Hepatocyte (in vitro differentiated cells): ENCODE data around the gene BAHCC1. TPM values are rescaled to one million over a fixed set of nuclear protein-coding genes. Genes with fewer than 3 reads are reported as not detected.

Source experiments
- DNase-seq: peaks from one replicate; pipeline ENCODE4 v3.0.0-alpha.2; 2016; ENCODE audit warnings: low spot score
- H2AFZ ChIP-seq: fragments of 200-600 bp; sonication (generic); 2 replicates; pipeline ENCODE4 v1.6.0; 2016; ENCODE audit warnings: antibody characterized with exemption, mild to moderate bottlenecking
- H3K27ac ChIP-seq: fragments of 200-600 bp; sonication (generic); 2 replicates; pipeline ENCODE4 v1.5.1; 2016; ENCODE audit warnings: mild to moderate bottlenecking
- H3K27me3 ChIP-seq: fragments of 200-600 bp; sonication (generic); 2 replicates; pipeline ENCODE4 v1.6.1; 2016
- H3K36me3 ChIP-seq: fragments of 200-600 bp; sonication (generic); replicated peaks from 2 replicates; pipeline ENCODE4 v1.5.1; 2016; ENCODE audit warnings: low read depth; ENCODE audit not compliant: insufficient read depth
- H3K4me1 ChIP-seq: fragments of 200-600 bp; sonication (generic); 2 replicates; pipeline ENCODE4 v1.5.1; 2016; ENCODE audit warnings: mild to moderate bottlenecking, moderate library complexity; ENCODE audit not compliant: insufficient read depth
- H3K4me2 ChIP-seq: fragments of 200-600 bp; sonication (generic); 2 replicates; pipeline ENCODE4 v1.6.0; 2016
- H3K4me3 ChIP-seq: fragments of 200-600 bp; sonication (generic); 2 replicates; pipeline ENCODE4 v1.5.1; 2016; ENCODE audit warnings: mild to moderate bottlenecking
- H3K79me2 ChIP-seq: fragments of 200-600 bp; sonication (generic); 2 replicates; pipeline ENCODE4 v1.6.0; 2017; ENCODE audit warnings: mild to moderate bottlenecking
- H3K9me2 ChIP-seq: fragments of 200-600 bp; sonication (generic); replicated peaks from 2 replicates; pipeline ENCODE4 v1.6.0; 2017; ENCODE audit warnings: mild to moderate bottlenecking; ENCODE audit not compliant: insufficient read depth
- H3K9me3 ChIP-seq: fragments of 200-600 bp; sonication (generic); 2 replicates; pipeline ENCODE4 v1.5.1; 2016; ENCODE audit warnings: low read depth, mild to moderate bottlenecking
- H4K20me1 ChIP-seq: fragments of 200-600 bp; sonication (generic); 2 replicates; pipeline ENCODE4 v1.6.0; 2016; ENCODE audit warnings: mild to moderate bottlenecking; ENCODE audit not compliant: insufficient read depth, poor library complexity, severe bottlenecking
- EZH2 ChIP-seq: fragments of 200-600 bp; sonication (generic); IDR thresholded peaks from 2 replicates; pipeline ENCODE4 v1.6.1; 2016; ENCODE audit warnings: antibody characterized with exemption, mild to moderate bottlenecking, borderline replicate concordance
- EZH2phosphoT487 ChIP-seq: fragments of 200-600 bp; sonication (generic); IDR thresholded peaks from one replicate; pipeline ENCODE4 v1.6.1; 2018; ENCODE audit warnings: antibody characterized with exemption, mild to moderate bottlenecking, low read depth, moderate library complexity; ENCODE audit not compliant: unreplicated experiment, severe bottlenecking
- WGBS: methylation state at CpG from one replicate; pipeline ENCODE4 v1.1.6; 2016; ENCODE audit warnings: low lambda C conversion rate; ENCODE audit errors: missing lambda C conversion rate; 5-methylcytosine and 5-hydroxymethylcytosine counted together
- polyA plus RNA-seq: library from polyadenylated mRNA; unstranded; fragments of >200 nt; fragmentation: Nextera tagmentation; extraction: Ambion mirVana; gene quantifications from 2 replicates; pipeline ENCODE4 v1.2.1, GENCODE V29; 2016
- total RNA-seq: library from RNA; depleted of rRNA; stranded (reverse); fragments of >200 nt; gene quantifications from 2 replicates; pipeline ENCODE4 v1.2.3, GENCODE V29; 2014
- TF ChIP-seq, protein P1 (sequence below): fragments of 200-600 bp; sonication (generic); IDR thresholded peaks from 2 replicates; pipeline ENCODE4 v1.5.1; 2016; ENCODE audit warnings: antibody characterized with exemption, mild to moderate bottlenecking; ENCODE audit not compliant: poor library complexity

The BAHCC1 gene
- total and polyA plus RNA-seq, 2 experiments from 2014 or later, result 6.4 to 6.6 TPM

DNA sequence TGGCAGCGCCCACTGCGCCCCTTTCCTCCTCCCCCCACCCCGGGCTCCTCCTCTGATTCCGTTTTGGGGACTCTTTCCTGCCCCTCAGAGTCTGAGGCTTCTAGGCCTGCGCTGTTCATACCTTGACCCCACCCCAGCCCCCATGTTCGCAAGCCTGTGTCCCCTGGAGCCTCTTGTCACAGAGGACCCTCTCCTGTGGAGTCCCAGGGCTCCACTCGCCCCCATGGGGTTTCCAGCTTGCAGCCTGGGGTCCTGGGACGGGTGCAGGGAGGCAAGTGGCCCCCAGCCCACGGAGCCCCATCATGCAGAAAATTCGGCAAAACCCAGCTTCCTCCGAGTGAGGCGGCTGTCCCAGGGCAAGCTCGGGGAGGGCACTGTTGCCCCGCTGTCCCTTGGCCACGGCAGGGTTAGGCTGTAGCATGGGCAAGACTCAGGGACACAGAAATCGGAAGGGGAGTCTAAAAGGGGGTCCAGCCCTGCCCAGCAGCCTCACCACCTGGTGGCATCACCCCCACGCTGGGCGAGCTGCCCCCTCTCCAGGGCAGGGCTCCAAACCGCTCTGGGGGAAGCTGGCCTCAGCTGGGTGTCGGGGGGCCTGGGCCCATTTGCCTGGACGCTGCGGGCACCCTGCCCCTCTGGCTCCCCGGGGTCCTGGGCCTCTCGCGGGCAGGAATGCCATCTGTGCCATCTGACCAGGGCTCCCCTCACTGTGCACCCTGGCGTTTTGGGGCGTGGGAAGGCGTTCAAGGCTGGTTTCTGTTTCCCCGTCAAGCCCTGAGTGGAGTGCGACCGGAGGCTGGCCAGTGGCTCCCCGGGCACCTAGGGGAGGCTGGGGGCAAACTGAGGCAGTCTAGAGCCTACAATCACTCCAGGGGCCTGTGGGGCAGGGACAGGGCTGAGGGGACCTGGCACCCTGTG lies 11.5 kb upstream of the BAHCC1 start:
- Histone ChIP-seq H2AFZ (no peak overlapping the region), H3K4me1 (peaks cover 30% of the 10 kb centered on the region), H3K4me2 (no peak overlapping the region), H3K9me3 (no peaks in the 10 kb centered on the region), H3K36me3 (no peaks in the 10 kb centered on the region), H3K4me3 (no peak overlapping the region), H3K79me2 (peaks cover 14% of the 10 kb centered on the region), H3K9me2 (no peaks in the 10 kb centered on the region), H4K20me1 (no peaks in the 10 kb centered on the region), H3K27me3 (no peaks in the 10 kb centered on the region), H3K27ac (no peak overlapping the region)
- DNase-seq, result no peak
- WGBS, result 97% methylated on average over 24 of the region's 32 CpGs
- TF ChIP-seq, protein P1, sequence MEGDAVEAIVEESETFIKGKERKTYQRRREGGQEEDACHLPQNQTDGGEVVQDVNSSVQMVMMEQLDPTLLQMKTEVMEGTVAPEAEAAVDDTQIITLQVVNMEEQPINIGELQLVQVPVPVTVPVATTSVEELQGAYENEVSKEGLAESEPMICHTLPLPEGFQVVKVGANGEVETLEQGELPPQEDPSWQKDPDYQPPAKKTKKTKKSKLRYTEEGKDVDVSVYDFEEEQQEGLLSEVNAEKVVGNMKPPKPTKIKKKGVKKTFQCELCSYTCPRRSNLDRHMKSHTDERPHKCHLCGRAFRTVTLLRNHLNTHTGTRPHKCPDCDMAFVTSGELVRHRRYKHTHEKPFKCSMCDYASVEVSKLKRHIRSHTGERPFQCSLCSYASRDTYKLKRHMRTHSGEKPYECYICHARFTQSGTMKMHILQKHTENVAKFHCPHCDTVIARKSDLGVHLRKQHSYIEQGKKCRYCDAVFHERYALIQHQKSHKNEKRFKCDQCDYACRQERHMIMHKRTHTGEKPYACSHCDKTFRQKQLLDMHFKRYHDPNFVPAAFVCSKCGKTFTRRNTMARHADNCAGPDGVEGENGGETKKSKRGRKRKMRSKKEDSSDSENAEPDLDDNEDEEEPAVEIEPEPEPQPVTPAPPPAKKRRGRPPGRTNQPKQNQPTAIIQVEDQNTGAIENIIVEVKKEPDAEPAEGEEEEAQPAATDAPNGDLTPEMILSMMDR, result no peak
- TF ChIP-seq EZH2phosphoT487, result no peak
- no peak for TF ChIP-seq EZH2

DNA sequence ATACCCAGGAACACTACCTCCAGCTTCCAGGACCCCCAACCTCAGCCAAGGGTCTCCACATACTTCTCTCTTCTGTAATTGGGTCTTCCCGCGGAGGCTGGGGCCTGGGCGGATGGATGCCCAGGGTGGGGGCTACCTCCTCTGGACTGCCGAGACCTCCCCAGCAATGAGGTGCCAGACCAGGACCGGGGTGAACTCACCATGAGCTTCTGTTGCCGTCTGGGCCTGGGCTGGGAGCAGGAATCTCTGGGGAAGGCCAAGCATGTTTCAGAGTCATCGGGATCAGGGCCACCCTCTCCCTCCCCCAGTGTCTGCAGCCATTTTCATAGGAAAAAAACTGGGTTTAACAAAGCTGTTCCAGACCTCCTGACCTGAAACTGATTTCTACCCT lies 10.3 kb upstream of the BAHCC1 start:
- H3K79me2 ChIP-seq, result peaks cover 26% of the 10 kb centered on the region
- H4K20me1 ChIP-seq, result no peaks in the 10 kb centered on the region
- H3K27me3 ChIP-seq, result no peaks in the 10 kb centered on the region
- peak overlapping the region; percentile 99 for H3K27ac ChIP-seq
- no peaks in the 10 kb centered on the region for H3K36me3 ChIP-seq
- no peak for DNase-seq
- H3K4me3 ChIP-seq, result no peak overlapping the region
- H3K4me1 ChIP-seq, result peaks cover 41% of the 10 kb centered on the region
- peak overlapping the region; percentile 97 for H3K4me2 ChIP-seq
- no peaks in the 10 kb centered on the region for H3K9me2 ChIP-seq
- WGBS, result 97% methylated on average over 7 of the region's 7 CpGs
- H3K9me3 ChIP-seq, result no peaks in the 10 kb centered on the region
- TF ChIP-seq EZH2 (no peak), EZH2phosphoT487 (no peak)
- TF ChIP-seq, protein P1, result no peak
- H2AFZ ChIP-seq, result no peak overlapping the region

DNA sequence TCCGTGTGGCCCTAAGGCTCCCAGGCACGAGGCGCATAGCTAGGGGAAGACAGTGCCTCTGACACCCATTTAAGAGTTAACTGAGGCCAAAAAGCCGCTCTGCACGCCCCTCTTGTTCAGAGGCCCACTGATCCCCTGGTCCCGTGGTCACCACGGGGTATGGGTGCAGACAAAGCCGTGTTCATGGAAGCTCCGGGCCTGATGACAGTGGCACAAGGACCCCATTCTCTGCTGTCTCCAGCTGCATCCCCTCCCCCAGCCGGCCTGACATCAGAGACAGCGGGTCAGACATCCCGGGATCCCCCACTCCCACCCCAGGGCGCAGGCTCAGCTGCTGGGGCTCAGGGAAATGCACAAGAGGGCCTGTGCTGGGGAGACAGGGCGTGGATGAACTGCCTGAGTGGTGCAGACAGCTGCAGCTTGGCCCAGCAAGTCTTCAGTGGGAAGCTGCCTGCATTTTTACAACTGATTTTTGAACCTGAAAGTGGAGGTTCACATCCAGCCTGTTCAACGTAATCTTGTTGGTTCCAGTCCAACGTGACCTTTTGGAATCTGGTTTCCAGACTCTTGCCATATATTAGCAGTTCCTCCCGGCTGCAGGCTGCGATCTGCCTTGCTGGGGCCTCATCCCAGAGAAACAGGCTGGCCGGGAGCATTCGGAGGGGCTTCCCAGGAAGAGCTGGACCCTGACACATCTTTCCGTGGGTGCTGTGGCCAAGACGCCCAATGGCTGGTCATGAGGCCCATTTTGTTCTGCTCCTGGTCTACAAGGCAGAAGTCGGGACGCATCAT lies 9.7 kb upstream of the BAHCC1 start:
- H3K36me3 ChIP-seq, result no peaks in the 10 kb centered on the region
- no peak for DNase-seq
- H3K79me2 ChIP-seq, result peaks cover 32% of the 10 kb centered on the region
- 68% methylated on average over 24 of the region's 24 CpGs for WGBS
- no peaks in the 10 kb centered on the region for H4K20me1 ChIP-seq
- H3K4me2 ChIP-seq, result peak overlapping the region; percentile 97
- peak overlapping the region; percentile 99 for H3K27ac ChIP-seq
- no peak overlapping the region for H3K4me3 ChIP-seq
- H3K9me3 ChIP-seq, result no peaks in the 10 kb centered on the region
- no peaks in the 10 kb centered on the region for H3K27me3 ChIP-seq
- no peaks in the 10 kb centered on the region for H3K9me2 ChIP-seq
- TF ChIP-seq EZH2, result no peak
- TF ChIP-seq EZH2phosphoT487, result no peak
- TF ChIP-seq, protein P1, result no peak
- no peak overlapping the region for H2AFZ ChIP-seq
- peaks cover 47% of the 10 kb centered on the region for H3K4me1 ChIP-seq
